NCI-H345 treated with DMSO at 0.1 percent for 48 hours (cell line): ENCODE data around the gene HES1.
A peak's percentile ranks its signal among the peaks of the same experiment; 100 is the strongest.
"Not testable (repeated sequence)": the region's sequence is repeated elsewhere in the genome, so short reads cannot be mapped to it uniquely, and the experiment has no call there.

ENCODE experiments used
- DNase-seq: peaks from one replicate; lab custom pipeline; 2025; ENCODE audit not compliant: unreplicated experiment; lab: John Stamatoyannopoulos, UW

The HES1 gene

GRCh38 chr3:194140520-194141414 lies 4.8 kb downstream of the HES1 start:
- no peak for DNase-seq

DNA sequence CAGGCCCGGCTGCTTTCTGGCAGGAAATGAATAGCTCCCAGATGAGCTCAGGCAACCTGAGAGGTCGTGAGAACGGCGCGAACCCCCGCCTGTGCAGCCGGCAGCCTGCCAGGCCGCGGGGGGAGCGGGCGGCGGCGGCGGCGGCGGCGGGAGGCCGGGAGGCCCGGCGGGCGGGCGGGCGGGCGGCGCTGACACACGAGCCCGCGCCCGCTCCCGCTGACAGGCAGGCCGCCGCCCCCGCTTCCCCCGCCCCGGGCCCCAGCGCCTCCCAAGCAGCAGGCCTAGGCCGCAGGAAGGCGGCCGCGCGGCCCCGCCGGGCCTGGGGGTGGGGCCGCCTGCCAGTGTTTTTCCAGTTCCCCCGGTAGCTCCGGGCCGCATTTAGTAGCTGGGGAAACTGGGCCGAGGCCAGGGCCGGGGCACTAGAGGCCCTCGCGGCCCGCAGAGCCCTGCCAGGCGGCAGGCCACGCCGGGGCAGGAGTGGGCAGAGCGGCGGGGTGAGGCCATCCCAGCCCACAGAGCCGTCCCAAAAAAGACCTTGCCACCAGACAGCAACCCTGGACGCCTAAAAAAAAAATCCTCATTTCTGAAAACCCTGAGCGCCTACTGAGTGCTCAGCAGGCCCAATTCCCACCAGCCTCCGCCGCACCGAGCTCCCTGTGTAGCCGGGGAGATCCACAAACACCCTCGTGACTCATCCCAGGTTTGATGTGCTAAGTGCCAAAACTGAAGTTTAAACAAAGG lies 5.6 kb downstream of the HES1 start:
- peak; percentile 39 for DNase-seq

DNA sequence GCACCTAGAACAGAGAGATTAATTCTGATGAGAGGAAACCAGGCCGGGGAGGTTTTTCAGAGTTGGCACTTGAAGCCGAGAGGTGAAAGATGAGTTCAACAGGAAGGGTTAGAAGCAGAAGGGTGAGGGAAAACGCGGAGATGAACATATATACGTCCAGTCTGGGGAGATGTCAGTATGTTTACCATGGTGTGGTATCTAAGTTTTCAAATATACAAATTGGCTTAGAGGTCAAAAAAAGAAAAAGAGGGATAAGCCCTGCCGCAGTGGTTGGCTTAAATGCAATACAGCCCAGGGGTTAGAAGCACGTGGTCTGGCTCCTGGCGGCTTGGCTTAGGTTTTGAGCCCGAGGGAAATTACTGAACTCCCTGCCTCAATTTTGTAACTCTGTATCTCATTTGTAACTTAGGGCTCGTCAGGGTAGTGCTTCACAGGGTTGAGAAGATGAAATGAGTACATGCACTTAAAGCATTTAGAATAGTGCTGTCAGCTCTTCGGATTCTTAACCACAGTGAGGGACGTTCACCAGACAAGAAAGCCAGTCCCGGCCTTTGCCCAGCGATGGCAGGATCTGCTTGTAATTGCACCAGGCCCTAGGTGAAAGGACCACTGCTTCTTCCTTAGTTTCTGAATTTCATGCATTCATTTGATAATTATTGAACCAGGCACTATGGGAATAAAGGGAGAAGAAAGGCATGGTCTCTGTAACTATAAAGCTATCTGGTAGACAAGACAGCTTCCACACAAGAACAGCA lies 6.4 kb downstream of the HES1 start:
- DNase-seq, result no peak

GRCh38 chr3:194145702-194146101 lies 9.8 kb downstream of the HES1 start:
- no peak for DNase-seq

- DNase-seq, result no peak
These were observed 11.7 kb downstream of the HES1 start for GRCh38 chr3:194147679-194148078.

- no peak for DNase-seq
These were observed 12.4 kb downstream of the HES1 start for GRCh38 chr3:194148383-194148782.

GRCh38 chr3:194150252-194150934 lies 14.4 kb downstream of the HES1 start:
- DNase-seq, result no peak

DNA sequence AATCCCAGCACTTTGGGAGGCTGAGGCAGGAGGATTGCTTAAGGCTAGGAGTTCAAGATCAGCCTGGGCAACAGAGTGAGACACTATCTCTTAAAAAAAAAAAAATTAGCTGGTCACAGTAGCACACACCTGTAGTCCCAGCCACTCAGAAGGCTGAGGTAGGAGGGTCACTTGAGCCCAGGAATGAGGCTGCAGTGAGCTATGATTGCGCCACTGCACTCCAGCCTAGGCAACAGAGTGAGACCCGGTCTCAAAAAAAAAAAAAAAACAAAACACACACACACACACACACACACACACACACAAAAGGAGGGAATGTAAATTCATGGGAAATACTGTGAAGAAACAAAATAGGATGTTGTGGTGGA lies 15.0 kb downstream of the HES1 start:
- not testable (repeated sequence) for DNase-seq

GRCh38 chr3:194154346-194154745 lies 18.4 kb downstream of the HES1 start:
- DNase-seq, result no peak

DNA sequence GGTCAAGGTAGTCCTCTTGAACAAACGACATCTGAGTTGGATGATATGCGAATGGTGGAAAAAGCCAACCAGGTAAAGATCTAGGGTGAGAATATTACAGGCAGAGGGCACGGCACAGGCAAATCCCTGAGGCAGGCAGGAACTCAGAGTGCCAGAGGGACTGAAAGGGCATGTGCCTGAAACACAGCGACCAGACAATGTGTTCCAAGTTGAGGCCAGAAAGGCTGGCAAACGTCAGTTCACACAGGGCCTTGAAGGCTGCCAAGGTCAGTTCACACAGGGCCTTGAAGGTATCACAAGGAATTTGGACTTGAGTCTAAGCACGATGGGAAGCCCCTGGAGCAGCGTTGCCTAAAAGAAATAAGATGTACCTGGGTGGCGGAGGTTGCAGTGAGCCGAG lies 20.1 kb downstream of the HES1 start:
- no peak for DNase-seq

DNA sequence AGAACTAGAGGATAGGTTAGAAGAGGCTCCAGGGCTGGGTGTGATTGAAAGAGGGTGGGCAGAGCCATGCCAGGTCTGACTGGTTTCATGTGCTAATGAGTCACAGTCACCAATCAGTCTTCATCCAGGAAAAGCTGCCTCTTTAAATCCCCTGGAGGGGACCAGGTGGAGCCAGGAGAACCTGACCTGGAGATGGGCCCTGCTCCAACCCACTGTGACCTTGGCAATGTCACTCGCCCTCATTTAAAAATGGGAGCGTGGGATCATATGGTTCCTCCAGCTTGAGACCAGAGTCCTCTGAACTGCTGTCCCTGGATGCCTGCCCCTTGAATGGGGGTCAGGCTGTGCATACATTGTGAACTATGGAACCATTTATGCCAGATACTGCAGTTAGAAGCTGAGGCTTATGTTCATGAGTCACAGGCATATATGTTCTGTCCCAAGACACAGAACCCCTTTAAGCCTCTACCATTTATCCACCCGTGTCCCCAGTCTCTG lies 23.0 kb downstream of the HES1 start:
- no peak for DNase-seq

GRCh38 chr3:194160158-194160557 lies 24.2 kb downstream of the HES1 start:
- no peak for DNase-seq

GRCh38 chr3:194161131-194162045 lies 25.4 kb downstream of the HES1 start:
- DNase-seq, result no peak

GRCh38 chr3:194162070-194162678 lies 26.2 kb downstream of the HES1 start:
- DNase-seq, result no peak

GRCh38 chr3:194162817-194163584 lies 27.1 kb downstream of the HES1 start:
- DNase-seq, result no peak

GRCh38 chr3:194163697-194164096 lies 27.7 kb downstream of the HES1 start:
- DNase-seq, result no peak

- DNase-seq, result no peak
These were observed 28.9 kb downstream of the HES1 start for GRCh38 chr3:194164861-194165260.

- no peak for DNase-seq
These were observed 29.5 kb downstream of the HES1 start for GRCh38 chr3:194165271-194166018.
